ENCODE data around the gene SETDB2.

DNA sequence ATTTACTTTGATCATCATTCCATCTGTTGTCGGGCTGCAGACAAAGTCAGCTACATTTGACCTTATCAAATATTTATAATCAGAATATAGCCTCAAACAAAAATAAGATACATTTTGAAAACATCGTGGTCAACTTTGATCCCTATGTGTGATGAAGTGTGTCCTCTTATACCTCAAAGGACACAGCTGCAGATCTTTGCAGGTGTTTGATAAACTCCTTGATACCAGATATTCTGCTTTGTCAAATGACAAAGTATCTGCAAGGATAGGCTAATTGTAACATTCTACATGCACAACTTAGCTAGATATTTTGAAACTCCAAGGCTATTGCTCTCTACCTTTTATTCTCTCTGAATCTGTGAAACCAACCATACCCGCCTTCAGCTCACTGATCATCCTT, 95.7 kb downstream of the SETDB2 start:
- TF ChIP-seq, protein P1, sequence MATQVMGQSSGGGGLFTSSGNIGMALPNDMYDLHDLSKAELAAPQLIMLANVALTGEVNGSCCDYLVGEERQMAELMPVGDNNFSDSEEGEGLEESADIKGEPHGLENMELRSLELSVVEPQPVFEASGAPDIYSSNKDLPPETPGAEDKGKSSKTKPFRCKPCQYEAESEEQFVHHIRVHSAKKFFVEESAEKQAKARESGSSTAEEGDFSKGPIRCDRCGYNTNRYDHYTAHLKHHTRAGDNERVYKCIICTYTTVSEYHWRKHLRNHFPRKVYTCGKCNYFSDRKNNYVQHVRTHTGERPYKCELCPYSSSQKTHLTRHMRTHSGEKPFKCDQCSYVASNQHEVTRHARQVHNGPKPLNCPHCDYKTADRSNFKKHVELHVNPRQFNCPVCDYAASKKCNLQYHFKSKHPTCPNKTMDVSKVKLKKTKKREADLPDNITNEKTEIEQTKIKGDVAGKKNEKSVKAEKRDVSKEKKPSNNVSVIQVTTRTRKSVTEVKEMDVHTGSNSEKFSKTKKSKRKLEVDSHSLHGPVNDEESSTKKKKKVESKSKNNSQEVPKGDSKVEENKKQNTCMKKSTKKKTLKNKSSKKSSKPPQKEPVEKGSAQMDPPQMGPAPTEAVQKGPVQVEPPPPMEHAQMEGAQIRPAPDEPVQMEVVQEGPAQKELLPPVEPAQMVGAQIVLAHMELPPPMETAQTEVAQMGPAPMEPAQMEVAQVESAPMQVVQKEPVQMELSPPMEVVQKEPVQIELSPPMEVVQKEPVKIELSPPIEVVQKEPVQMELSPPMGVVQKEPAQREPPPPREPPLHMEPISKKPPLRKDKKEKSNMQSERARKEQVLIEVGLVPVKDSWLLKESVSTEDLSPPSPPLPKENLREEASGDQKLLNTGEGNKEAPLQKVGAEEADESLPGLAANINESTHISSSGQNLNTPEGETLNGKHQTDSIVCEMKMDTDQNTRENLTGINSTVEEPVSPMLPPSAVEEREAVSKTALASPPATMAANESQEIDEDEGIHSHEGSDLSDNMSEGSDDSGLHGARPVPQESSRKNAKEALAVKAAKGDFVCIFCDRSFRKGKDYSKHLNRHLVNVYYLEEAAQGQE (IDR thresholded peaks at IDR 0.05; ENCODE audit: borderline replicate concordance) = no peak
- TF ChIP-seq, protein P2, sequence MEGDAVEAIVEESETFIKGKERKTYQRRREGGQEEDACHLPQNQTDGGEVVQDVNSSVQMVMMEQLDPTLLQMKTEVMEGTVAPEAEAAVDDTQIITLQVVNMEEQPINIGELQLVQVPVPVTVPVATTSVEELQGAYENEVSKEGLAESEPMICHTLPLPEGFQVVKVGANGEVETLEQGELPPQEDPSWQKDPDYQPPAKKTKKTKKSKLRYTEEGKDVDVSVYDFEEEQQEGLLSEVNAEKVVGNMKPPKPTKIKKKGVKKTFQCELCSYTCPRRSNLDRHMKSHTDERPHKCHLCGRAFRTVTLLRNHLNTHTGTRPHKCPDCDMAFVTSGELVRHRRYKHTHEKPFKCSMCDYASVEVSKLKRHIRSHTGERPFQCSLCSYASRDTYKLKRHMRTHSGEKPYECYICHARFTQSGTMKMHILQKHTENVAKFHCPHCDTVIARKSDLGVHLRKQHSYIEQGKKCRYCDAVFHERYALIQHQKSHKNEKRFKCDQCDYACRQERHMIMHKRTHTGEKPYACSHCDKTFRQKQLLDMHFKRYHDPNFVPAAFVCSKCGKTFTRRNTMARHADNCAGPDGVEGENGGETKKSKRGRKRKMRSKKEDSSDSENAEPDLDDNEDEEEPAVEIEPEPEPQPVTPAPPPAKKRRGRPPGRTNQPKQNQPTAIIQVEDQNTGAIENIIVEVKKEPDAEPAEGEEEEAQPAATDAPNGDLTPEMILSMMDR (IDR thresholded peaks at IDR 0.05; ENCODE audit: poor library complexity, severe bottlenecking) = no peak
- TF ChIP-seq POLR2AphosphoS5 (IDR thresholded peaks at IDR 0.05) = no peak
- TF ChIP-seq EP300 (conservative IDR thresholded peaks at IDR 0.05; ENCODE audit: poor library complexity, severe bottlenecking) = no peak
- TF ChIP-seq RAD21 (conservative IDR thresholded peaks at IDR 0.05) = no peak
